Liver (tissue), 9 donors: ENCODE data around the gene CDH23. TPM values are rescaled to one million over a fixed set of nuclear protein-coding genes. Genes with fewer than 3 reads are reported as not detected.
A peak's percentile ranks its signal among the peaks of the same experiment; 100 is the strongest.

ENCODE experiments used
- DNase-seq: peaks from one replicate; pipeline ENCODE4 v3.0.0-alpha.2; 2017; ENCODE audit warnings: low spot score
- H3K27ac ChIP-seq, 2 donors: one replicate each; pipeline ENCODE4 v1.7.0; 2013; ENCODE audit warnings: inconsistent platforms in 2 of 2, low read length in 2 of 2, control low read depth in 1 of 2, low read depth in 1 of 2, mild to moderate bottlenecking in 1 of 2
- H3K27me3 ChIP-seq, 4 donors: one replicate each; pipeline versions ENCODE4 v1.6.1 to v1.7.0; 2013; ENCODE audit warnings: low read length in 3 of 4, inconsistent platforms in 1 of 4, mild to moderate bottlenecking in 1 of 4, moderate library complexity in 1 of 4; ENCODE audit not compliant: control insufficient read depth in 4 of 4, insufficient read depth in 4 of 4
- H3K36me3 ChIP-seq, 4 donors: one replicate each; pipeline versions ENCODE4 v1.6.1 to v1.7.0; 2013; ENCODE audit warnings: low read length in 3 of 4, mild to moderate bottlenecking in 3 of 4, low read depth in 1 of 4, moderate library complexity in 1 of 4; ENCODE audit not compliant: control insufficient read depth in 4 of 4, insufficient read depth in 3 of 4
- H3K4me1 ChIP-seq, 4 donors: one replicate each; pipeline versions ENCODE4 v1.6.1 to v1.7.0; 2013; ENCODE audit warnings: low read length in 3 of 4, mild to moderate bottlenecking in 3 of 4, moderate library complexity in 1 of 4; ENCODE audit not compliant: control insufficient read depth in 4 of 4, insufficient read depth in 4 of 4
- H3K4me3 ChIP-seq, 3 donors: one replicate each; pipeline versions ENCODE4 v1.6.1 to v1.7.0; 2013; ENCODE audit warnings: low read length in 3 of 3, control low read depth in 1 of 3, low read depth in 1 of 3, mild to moderate bottlenecking in 1 of 3
- H3K9ac ChIP-seq, 2 donors: one replicate each; pipeline ENCODE4 v1.7.0; 2013; ENCODE audit warnings: low read length in 2 of 2, mild to moderate bottlenecking in 2 of 2, moderate library complexity in 2 of 2, control low read depth in 1 of 2, low read depth in 1 of 2
- H3K9me3 ChIP-seq, 4 donors: one replicate each; pipeline versions ENCODE4 v1.6.1 to v1.7.0; 2013; ENCODE audit warnings: low read length in 3 of 4; ENCODE audit not compliant: control insufficient read depth in 4 of 4
- EGR1 ChIP-seq, 2 donors: IDR thresholded peaks; 2 replicates each; pipeline ENCODE4 v1.6.1; 2016 to 2018; ENCODE audit warnings: antibody characterized with exemption in 2 of 2, low read depth in 2 of 2
- GABPA ChIP-seq, 2 donors: IDR thresholded peaks in 1 of 2; conservative IDR thresholded peaks in 1 of 2; 2 replicates each; pipeline ENCODE4 v1.6.1; 2016; ENCODE audit warnings: antibody characterized with exemption in 2 of 2, mild to moderate bottlenecking in 1 of 2, moderate library complexity in 1 of 2
- JUND ChIP-seq, 2 donors: IDR thresholded peaks; 2 replicates each; pipeline ENCODE4 v1.6.1; 2016; ENCODE audit warnings: antibody characterized with exemption in 2 of 2
- NR2F2 ChIP-seq: IDR thresholded peaks from 2 replicates; pipeline ENCODE4 v1.6.1; 2016; ENCODE audit warnings: antibody characterized with exemption
- RAD21 ChIP-seq, 2 donors: IDR thresholded peaks; 2 replicates each; pipeline ENCODE4 v1.6.1; 2016; ENCODE audit warnings: antibody characterized with exemption in 2 of 2, mild to moderate bottlenecking in 2 of 2
- RXRA ChIP-seq, 2 donors: IDR thresholded peaks; 2 replicates each; pipeline ENCODE4 v1.6.1; 2017 to 2018; ENCODE audit warnings: antibody characterized with exemption in 2 of 2, mild to moderate bottlenecking in 1 of 2
- YY1 ChIP-seq: IDR thresholded peaks from 2 replicates; pipeline ENCODE4 v1.6.1; 2016; ENCODE audit warnings: antibody characterized with exemption, mild to moderate bottlenecking
- WGBS: extraction: QIAGEN DNeasy Blood & Tissue Kit; methylation state at CpG from one replicate; pipeline ENCODE4 v1.1.7; 2013; 5-methylcytosine and 5-hydroxymethylcytosine counted together
- polyA plus RNA-seq, 2 donors: library from polyadenylated mRNA; stranded (reverse) in 1 of 2; unstranded in 1 of 2; fragments of 200-250 nt in 1 of 2; fragments of >200 nt in 1 of 2; fragmentation: Nextera tagmentation in 1 of 2; extraction: Ambion mirVana in 1 of 2; gene quantifications; one replicate each; pipeline versions ENCODE4 v1.2.1 to v1.2.3, GENCODE V29; 2013 to 2015
- total RNA-seq, 2 donors: library from RNA; depleted of rRNA; stranded (reverse); fragments of >200 nt; gene quantifications; one replicate each; pipeline ENCODE4 v1.2.3, GENCODE V29; 2014
- TF ChIP-seq, protein P1 (sequence below): IDR thresholded peaks from 2 replicates; pipeline ENCODE4 v1.6.1; 2016; ENCODE audit warnings: antibody characterized with exemption
- TF ChIP-seq, protein P2 (sequence below): IDR thresholded peaks from 2 replicates; pipeline ENCODE4 v1.6.1; 2016; ENCODE audit warnings: antibody characterized with exemption, mild to moderate bottlenecking
- TF ChIP-seq, protein P3 (sequence below): IDR thresholded peaks from 2 replicates; pipeline ENCODE4 v1.6.1; 2016; ENCODE audit warnings: antibody characterized with exemption
- TF ChIP-seq, protein P4 (sequence below): IDR thresholded peaks from 2 replicates; pipeline ENCODE4 v1.6.1; 2016; ENCODE audit warnings: antibody characterized with exemption
- TF ChIP-seq, protein P5 (sequence below): fragments of 150-350 bp; IDR thresholded peaks from 2 replicates; pipeline ENCODE4 v1.5.1; 2017; ENCODE audit warnings: improper control_type of control experiment, low read depth, low read length; ENCODE audit not compliant: missing input control
- donor health status: healthy.
- donor health status: healthy.
- donor health status: healthy.
- donor health status: healthy.
- donor health status: healthy.

The CDH23 gene
- total and polyA plus RNA-seq, 4 donors, result 1.5 to 4.7 (median 3.4) TPM

DNA sequence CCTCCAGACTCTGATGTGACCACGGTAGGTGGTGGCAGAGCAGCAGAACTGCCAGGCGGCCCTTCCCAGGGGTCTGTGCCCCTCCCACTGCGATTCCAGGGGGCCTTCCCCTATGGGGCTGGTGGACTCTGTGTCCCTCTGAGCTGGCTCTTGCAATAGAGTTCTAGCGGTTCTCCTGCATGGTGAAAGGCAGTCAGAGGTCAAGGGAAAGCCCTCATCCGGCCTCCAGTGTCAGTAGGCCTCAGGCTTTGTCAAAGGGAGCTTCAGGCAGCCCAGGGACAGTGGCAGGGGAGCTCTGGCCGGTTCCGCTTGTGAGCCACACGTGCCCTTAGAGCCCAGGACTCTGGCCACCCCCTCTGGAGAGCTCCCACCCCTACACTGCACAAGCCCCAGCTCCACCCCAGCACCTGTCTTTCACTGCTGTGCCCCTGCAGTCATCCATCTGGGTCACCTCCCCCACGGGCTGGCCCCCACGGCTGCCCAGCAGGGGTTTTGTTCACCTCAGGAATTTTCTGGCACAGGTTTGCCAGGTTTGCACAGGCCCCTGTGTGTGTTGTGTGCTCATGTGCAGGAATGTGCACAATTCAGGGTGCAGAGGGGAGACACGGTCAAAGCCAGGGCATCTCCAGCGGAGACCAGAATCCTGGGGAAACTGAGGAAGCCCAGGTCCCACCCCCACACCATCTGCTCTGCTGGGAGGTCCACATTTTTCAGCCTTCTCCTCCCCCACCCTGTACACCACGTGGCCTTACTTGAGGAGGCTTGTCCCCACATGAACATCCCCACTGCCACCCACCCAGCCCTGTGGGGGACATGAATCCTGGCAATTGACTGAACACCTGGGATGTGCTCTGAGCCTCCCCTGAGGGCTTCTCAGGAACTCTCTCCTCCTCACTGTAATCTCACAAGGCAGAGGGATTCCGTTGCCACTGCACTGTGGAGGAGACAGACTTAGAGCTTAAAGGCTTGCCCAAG is 299.1 kb downstream of the CDH23 start:
- Histone ChIP-seq H3K4me3 (no peak overlapping the region), H3K9me3 (no peaks in the 10 kb centered on the region), H3K27me3 (no peaks in the 10 kb centered on the region), H3K36me3 (peaks cover 0 to 6% (median 1%) of the 10 kb centered on the region in 4 donors), H3K4me1 (no peaks in the 10 kb centered on the region), H3K27ac (no peak overlapping the region), H3K9ac (no peak overlapping the region)
- 87% methylated on average over 14 of the region's 14 CpGs for WGBS
- TF ChIP-seq, protein P1, sequence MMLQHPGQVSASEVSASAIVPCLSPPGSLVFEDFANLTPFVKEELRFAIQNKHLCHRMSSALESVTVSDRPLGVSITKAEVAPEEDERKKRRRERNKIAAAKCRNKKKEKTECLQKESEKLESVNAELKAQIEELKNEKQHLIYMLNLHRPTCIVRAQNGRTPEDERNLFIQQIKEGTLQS, result no peak
- TF ChIP-seq, protein P2, sequence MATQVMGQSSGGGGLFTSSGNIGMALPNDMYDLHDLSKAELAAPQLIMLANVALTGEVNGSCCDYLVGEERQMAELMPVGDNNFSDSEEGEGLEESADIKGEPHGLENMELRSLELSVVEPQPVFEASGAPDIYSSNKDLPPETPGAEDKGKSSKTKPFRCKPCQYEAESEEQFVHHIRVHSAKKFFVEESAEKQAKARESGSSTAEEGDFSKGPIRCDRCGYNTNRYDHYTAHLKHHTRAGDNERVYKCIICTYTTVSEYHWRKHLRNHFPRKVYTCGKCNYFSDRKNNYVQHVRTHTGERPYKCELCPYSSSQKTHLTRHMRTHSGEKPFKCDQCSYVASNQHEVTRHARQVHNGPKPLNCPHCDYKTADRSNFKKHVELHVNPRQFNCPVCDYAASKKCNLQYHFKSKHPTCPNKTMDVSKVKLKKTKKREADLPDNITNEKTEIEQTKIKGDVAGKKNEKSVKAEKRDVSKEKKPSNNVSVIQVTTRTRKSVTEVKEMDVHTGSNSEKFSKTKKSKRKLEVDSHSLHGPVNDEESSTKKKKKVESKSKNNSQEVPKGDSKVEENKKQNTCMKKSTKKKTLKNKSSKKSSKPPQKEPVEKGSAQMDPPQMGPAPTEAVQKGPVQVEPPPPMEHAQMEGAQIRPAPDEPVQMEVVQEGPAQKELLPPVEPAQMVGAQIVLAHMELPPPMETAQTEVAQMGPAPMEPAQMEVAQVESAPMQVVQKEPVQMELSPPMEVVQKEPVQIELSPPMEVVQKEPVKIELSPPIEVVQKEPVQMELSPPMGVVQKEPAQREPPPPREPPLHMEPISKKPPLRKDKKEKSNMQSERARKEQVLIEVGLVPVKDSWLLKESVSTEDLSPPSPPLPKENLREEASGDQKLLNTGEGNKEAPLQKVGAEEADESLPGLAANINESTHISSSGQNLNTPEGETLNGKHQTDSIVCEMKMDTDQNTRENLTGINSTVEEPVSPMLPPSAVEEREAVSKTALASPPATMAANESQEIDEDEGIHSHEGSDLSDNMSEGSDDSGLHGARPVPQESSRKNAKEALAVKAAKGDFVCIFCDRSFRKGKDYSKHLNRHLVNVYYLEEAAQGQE, result no peak
- TF ChIP-seq RAD21 (IDR thresholded peaks at IDR 0.05) (no peak), RXRA (IDR thresholded peaks at IDR 0.05) (no peak), JUND (IDR thresholded peaks at IDR 0.05) (no peak), GABPA (IDR thresholded peaks at IDR 0.05 in 1 of 2, conservative IDR thresholded peaks at IDR 0.05 in 1 of 2) (no peak), YY1 (no peak)
- TF ChIP-seq, protein P3, sequence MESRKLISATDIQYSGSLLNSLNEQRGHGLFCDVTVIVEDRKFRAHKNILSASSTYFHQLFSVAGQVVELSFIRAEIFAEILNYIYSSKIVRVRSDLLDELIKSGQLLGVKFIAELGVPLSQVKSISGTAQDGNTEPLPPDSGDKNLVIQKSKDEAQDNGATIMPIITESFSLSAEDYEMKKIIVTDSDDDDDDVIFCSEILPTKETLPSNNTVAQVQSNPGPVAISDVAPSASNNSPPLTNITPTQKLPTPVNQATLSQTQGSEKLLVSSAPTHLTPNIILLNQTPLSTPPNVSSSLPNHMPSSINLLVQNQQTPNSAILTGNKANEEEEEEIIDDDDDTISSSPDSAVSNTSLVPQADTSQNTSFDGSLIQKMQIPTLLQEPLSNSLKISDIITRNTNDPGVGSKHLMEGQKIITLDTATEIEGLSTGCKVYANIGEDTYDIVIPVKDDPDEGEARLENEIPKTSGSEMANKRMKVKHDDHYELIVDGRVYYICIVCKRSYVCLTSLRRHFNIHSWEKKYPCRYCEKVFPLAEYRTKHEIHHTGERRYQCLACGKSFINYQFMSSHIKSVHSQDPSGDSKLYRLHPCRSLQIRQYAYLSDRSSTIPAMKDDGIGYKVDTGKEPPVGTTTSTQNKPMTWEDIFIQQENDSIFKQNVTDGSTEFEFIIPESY, result no peak
- TF ChIP-seq, protein P4, sequence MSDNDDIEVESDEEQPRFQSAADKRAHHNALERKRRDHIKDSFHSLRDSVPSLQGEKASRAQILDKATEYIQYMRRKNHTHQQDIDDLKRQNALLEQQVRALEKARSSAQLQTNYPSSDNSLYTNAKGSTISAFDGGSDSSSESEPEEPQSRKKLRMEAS, result no peak
- DNase-seq, result no peak

DNA sequence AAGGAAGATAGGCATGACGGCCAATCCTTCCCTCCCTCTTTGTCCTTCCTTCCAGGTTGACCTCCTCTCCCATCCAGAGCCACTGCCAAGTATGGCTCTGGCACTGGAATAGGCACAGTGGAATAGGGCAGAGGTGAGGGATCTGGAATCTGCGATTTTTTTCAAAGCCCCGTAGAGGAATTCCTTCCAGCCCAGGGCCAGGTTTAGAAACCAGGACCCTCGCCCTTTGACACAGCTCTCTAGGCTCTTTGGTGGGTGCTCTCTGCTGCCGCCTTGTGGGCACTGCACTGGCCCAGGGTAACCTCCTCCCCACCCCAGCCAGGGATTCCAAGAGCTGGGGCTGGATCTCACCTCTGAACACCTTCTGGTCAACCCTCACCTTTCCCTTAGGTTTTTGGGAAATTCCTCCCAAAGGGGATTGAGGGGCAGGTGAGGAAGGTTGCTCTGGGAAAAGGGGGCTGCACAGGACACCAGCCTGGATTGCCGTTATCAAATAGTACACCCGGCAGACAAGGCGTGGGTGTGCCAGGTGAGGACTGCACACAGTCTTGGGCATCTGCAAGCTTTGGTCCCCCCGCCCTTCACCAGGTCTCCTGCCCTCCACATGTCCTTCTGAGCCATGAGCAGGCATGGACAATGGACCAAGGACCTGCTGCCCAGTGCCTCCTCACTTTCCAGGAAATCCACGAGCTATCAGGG is 300.1 kb downstream of the CDH23 start:
- Histone ChIP-seq H3K27me3 (no peaks in the 10 kb centered on the region), H3K9me3 (no peaks in the 10 kb centered on the region), H3K27ac (no peak overlapping the region), H3K9ac (no peak overlapping the region), H3K36me3 (no peaks in the 10 kb centered on the region), H3K4me1 (no peaks in the 10 kb centered on the region), H3K4me3 (no peak overlapping the region)
- peak; percentile 84 for DNase-seq
- TF ChIP-seq RXRA (IDR thresholded peaks at IDR 0.05) (peak in 1 of 2 donors; percentile 20), RAD21 (IDR thresholded peaks at IDR 0.05) (peak; percentile 73 to 82), NR2F2 (peak; percentile 14), EGR1 (IDR thresholded peaks at IDR 0.05; ENCODE audit: low read depth in 2 of 2) (no peak)
- TF ChIP-seq, protein P5, sequence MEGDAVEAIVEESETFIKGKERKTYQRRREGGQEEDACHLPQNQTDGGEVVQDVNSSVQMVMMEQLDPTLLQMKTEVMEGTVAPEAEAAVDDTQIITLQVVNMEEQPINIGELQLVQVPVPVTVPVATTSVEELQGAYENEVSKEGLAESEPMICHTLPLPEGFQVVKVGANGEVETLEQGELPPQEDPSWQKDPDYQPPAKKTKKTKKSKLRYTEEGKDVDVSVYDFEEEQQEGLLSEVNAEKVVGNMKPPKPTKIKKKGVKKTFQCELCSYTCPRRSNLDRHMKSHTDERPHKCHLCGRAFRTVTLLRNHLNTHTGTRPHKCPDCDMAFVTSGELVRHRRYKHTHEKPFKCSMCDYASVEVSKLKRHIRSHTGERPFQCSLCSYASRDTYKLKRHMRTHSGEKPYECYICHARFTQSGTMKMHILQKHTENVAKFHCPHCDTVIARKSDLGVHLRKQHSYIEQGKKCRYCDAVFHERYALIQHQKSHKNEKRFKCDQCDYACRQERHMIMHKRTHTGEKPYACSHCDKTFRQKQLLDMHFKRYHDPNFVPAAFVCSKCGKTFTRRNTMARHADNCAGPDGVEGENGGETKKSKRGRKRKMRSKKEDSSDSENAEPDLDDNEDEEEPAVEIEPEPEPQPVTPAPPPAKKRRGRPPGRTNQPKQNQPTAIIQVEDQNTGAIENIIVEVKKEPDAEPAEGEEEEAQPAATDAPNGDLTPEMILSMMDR, result peak; percentile 75
- 56% methylated on average over 10 of the region's 10 CpGs for WGBS
